Erythroblast (primary cell): ENCODE data around the gene RRM2.

ENCODE experiments used
- GATA1 ChIP-seq: IDR thresholded peaks from 2 replicates; pipeline ENCODE4 v1.6.1; 2011; ENCODE audit warnings: low read depth, mild to moderate bottlenecking, control low read depth, low read length, moderate library complexity
- POLR2A ChIP-seq: IDR thresholded peaks from 2 replicates; pipeline ENCODE4 v1.6.1; 2011; ENCODE audit warnings: mild to moderate bottlenecking, low read length

DNA sequence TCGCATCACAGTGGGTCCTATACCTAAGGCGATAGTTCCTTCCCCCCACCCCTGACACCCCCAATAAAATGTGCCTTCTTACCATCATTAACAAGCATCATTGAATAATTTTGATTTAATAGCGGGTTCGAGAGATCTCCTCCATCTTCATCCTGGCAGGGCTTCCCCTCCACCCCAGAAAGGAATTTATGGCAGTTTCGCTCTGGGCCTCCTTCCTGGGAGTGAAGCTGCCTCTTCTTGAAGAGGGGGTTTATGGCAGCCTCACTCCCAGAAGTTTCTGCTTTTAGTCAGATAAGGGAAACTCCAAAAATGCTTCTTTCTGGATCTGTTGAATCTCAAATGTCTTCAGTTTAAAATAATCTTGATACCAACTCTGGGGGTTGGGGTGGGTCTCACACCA lies 45.7 kb downstream of the RRM2 start:
- no peak for TF ChIP-seq POLR2A
- no peak for TF ChIP-seq GATA1
